Body of pancreas (tissue), 4 donors: ENCODE results near the gene AFG1L. TPM values are rescaled to one million over a fixed set of nuclear protein-coding genes. Genes with fewer than 3 reads are reported as not detected.

ENCODE experiments used
- ATAC-seq: fragments of 150-250 bp; one replicate; pipeline ENCODE4 v1.9.1; 2016
- DNase-seq, 4 donors: peaks; one replicate each; pipeline ENCODE4 v3.0.0-alpha.2; 2019
- H3K27ac ChIP-seq, 4 donors: fragments of 200-600 bp; sonication (generic); 1 replicate in 3 of 4; 2 replicates in 1 of 4; pipeline versions ENCODE4 v1.5.1 to v1.6.1; 2016 to 2019; ENCODE audit warnings: mild to moderate bottlenecking in 1 of 4, mixed read lengths in 1 of 4, moderate library complexity in 1 of 4
- H3K27me3 ChIP-seq, 2 donors: fragments of 200-600 bp; sonication (generic); one replicate each; pipeline ENCODE4 v1.6.0; 2016; ENCODE audit warnings: mild to moderate bottlenecking in 1 of 2
- H3K36me3 ChIP-seq, 2 donors: fragments of 200-600 bp; sonication (generic); replicated peaks in 1 of 2; 2 replicates each; pipeline ENCODE4 v1.5.1; 2016; ENCODE audit warnings: low read depth in 2 of 2; ENCODE audit not compliant: insufficient read depth in 1 of 2
- H3K4me1 ChIP-seq: fragments of 200-600 bp; sonication (generic); one replicate; pipeline ENCODE4 v1.6.0; 2016
- H3K4me3 ChIP-seq, 2 donors: fragments of 200-600 bp; sonication (generic); 1 replicate in 1 of 2; 2 replicates in 1 of 2; pipeline ENCODE4 v1.5.1; 2016 to 2019
- H3K9me3 ChIP-seq, 3 donors: fragments of 200-600 bp; sonication (generic); 1 replicate in 2 of 3; 2 replicates in 1 of 3; pipeline ENCODE4 v1.5.1; 2016
- CTCF ChIP-seq, 7 experiments: fragments of 450-650 bp in 4 of 7; fragments of 200-600 bp in 3 of 7; sonication (generic) in 3 of 7; IDR thresholded peaks; one replicate each; pipeline ENCODE4 v1.5.1; 2016 to 2019; ENCODE audit warnings: antibody characterized with exemption in 7 of 7
- POLR2A ChIP-seq, 3 donors: fragments of 450-650 bp; IDR thresholded peaks; one replicate each; pipeline ENCODE4 v1.6.1; 2016; ENCODE audit warnings: antibody characterized with exemption in 3 of 3, mild to moderate bottlenecking in 2 of 3
- WGBS, 2 donors: methylation state at CpG; one replicate each; pipeline ENCODE4 v1.1.5; 2017; 5-methylcytosine and 5-hydroxymethylcytosine counted together
- intact Hi-C: fragments of 100-400 bp; cut with DNase I; formaldehyde crosslinking; loops from one replicate; pipeline ENCODE4 v1.15.1; 2023
- total RNA-seq, 2 donors: library from RNA; depleted of rRNA; stranded (reverse); fragments of >200 nt; gene quantifications; one replicate each; pipeline ENCODE4 v1.1.0, GENCODE V29; 2016

Gene AFG1L
- total RNA-seq, 2 donors from 2014 or later, result 1.6 to 4.0 TPM

GRCh38 chr6:108434222-108434621 is 139.4 kb downstream of the AFG1L start:
- no peaks in the 10 kb centered on the region for H3K27me3 ChIP-seq
- no peak overlapping the region for H3K4me3 ChIP-seq
- H3K9me3 ChIP-seq, result no peaks in the 10 kb centered on the region
- no peaks in the 10 kb centered on the region for H3K36me3 ChIP-seq
- no peak overlapping the region for H3K27ac ChIP-seq
- 82 to 93% methylated on average over 1 of the region's 1 CpG for WGBS, 2 donors
- H3K4me1 ChIP-seq, result peaks cover 9% of the 10 kb centered on the region
- no peak for ATAC-seq
- TF ChIP-seq CTCF (IDR thresholded peaks at IDR 0.05) (no peak), POLR2A (IDR thresholded peaks at IDR 0.05) (no peak)
- DNase-seq, result no peak
- intact Hi-C loops, result no loop called here

- no peak for TF ChIP-seq CTCF (IDR thresholded peaks at IDR 0.05)
- no peak for TF ChIP-seq POLR2A (IDR thresholded peaks at IDR 0.05)
- intact Hi-C loops, result no loop called here
- Histone ChIP-seq H3K27me3 (no peaks in the 10 kb centered on the region), H3K27ac (no peak overlapping the region), H3K36me3 (no peaks in the 10 kb centered on the region), H3K9me3 (no peaks in the 10 kb centered on the region), H3K4me3 (no peak overlapping the region), H3K4me1 (peaks cover 9% of the 10 kb centered on the region)
- ATAC-seq (no peak), DNase-seq (no peak)
- WGBS, 2 donors, result 90 to 93% methylated on average over 5 of the region's 5 CpGs
Observed at GRCh38 chr6:108435391-108435790, 140.5 kb downstream of the AFG1L start.

- no peak overlapping the region for H3K27ac ChIP-seq
- ATAC-seq (no peak), DNase-seq (no peak)
- TF ChIP-seq POLR2A (IDR thresholded peaks at IDR 0.05) (no peak), CTCF (IDR thresholded peaks at IDR 0.05) (no peak)
- WGBS, 2 donors, result 98 to 100% methylated on average over 2 of the region's 2 CpGs
- peaks cover 9% of the 10 kb centered on the region for H3K4me1 ChIP-seq
- H3K36me3 ChIP-seq, result no peaks in the 10 kb centered on the region
- no peaks in the 10 kb centered on the region for H3K27me3 ChIP-seq
- no peak overlapping the region for H3K4me3 ChIP-seq
- H3K9me3 ChIP-seq, result no peaks in the 10 kb centered on the region
- intact Hi-C loops, result no loop called here
Observed at GRCh38 chr6:108436771-108437170, 141.9 kb downstream of the AFG1L start.

GRCh38 chr6:108437821-108438220 is 143.0 kb downstream of the AFG1L start:
- 78 to 83% methylated on average over 1 of the region's 1 CpG for WGBS, 2 donors
- TF ChIP-seq CTCF (IDR thresholded peaks at IDR 0.05) (no peak), POLR2A (IDR thresholded peaks at IDR 0.05) (no peak)
- H3K27me3 ChIP-seq, result no peaks in the 10 kb centered on the region
- no peaks in the 10 kb centered on the region for H3K9me3 ChIP-seq
- peaks cover 9% of the 10 kb centered on the region for H3K4me1 ChIP-seq
- intact Hi-C loops, result no loop called here
- ATAC-seq (no peak), DNase-seq (no peak)
- no peak overlapping the region for H3K27ac ChIP-seq
- H3K36me3 ChIP-seq, result no peaks in the 10 kb centered on the region
- no peak overlapping the region for H3K4me3 ChIP-seq

GRCh38 chr6:108438918-108439317 is 144.1 kb downstream of the AFG1L start:
- DNase-seq, result peak in 1 of 4 donors; percentile 7
- WGBS, 2 donors, result 16 to 29% methylated on average over 8 of the region's 8 CpGs
- Histone ChIP-seq H3K4me1 (peaks cover 9% of the 10 kb centered on the region), H3K4me3 (no peak overlapping the region), H3K36me3 (no peaks in the 10 kb centered on the region), H3K27me3 (no peaks in the 10 kb centered on the region), H3K9me3 (no peaks in the 10 kb centered on the region), H3K27ac (no peak overlapping the region)
- intact Hi-C loops, result no loop called here
- no peak for TF ChIP-seq POLR2A (IDR thresholded peaks at IDR 0.05)
- no peak for TF ChIP-seq CTCF (IDR thresholded peaks at IDR 0.05)
- ATAC-seq, result peak; percentile 33
